A673 (cell line): Measurements from ENCODE around the gene MOGAT3. TPM values are rescaled to one million over a fixed set of nuclear protein-coding genes. Genes with fewer than 3 reads are reported as not detected.

ENCODE experiments used
- BruUV-seq: library from RNA; stranded (reverse); fragments of 400-500 nt; replicated peaks from 2 replicates; lab custom pipeline; 2021; lab: Mats Ljungman, UMichigan
- CTCF ChIA-PET: fragments of 300-600 bp; sonication (Branson Sonifier 250); formaldehyde crosslinking; loops from one replicate; lab custom pipeline; 2022; ENCODE audit warnings: antibody characterized with exemption; lab: Charles Lee
- POLR2A ChIA-PET: fragments of 300-600 bp; sonication (Branson Sonifier 250); formaldehyde crosslinking; loops from one replicate; lab custom pipeline; 2022; ENCODE audit warnings: antibody characterized with exemption; ENCODE audit not compliant: low non-redundant PET; lab: Charles Lee
- DNase-seq: peaks from one replicate; pipeline ENCODE4 v3.0.0-alpha.2; 2015; ENCODE audit warnings: low spot score
- H3K27ac ChIP-seq: fragments of 200-600 bp; sonication (generic); 2 replicates; pipeline ENCODE4 v1.5.1; 2016; ENCODE audit warnings: mixed run types, low read depth, mild to moderate bottlenecking, mixed read lengths, antibody characterized with exemption, low read length; ENCODE audit not compliant: poor library complexity, severe bottlenecking
- H3K27me3 ChIP-seq: fragments of 200-600 bp; sonication (generic); replicated peaks from 2 replicates; pipeline ENCODE4 v1.6.1; 2017; ENCODE audit warnings: mixed run types, low read depth, mild to moderate bottlenecking, mixed read lengths, antibody characterized with exemption, low read length; ENCODE audit not compliant: insufficient read depth, poor library complexity
- H3K36me3 ChIP-seq: fragments of 200-600 bp; sonication (generic); 2 replicates; pipeline ENCODE4 v1.6.1; 2016; ENCODE audit warnings: mixed run types, mild to moderate bottlenecking, mixed read lengths, antibody characterized with exemption, low read length; ENCODE audit not compliant: insufficient read depth, poor library complexity, severe bottlenecking
- H3K4me1 ChIP-seq: fragments of 200-600 bp; sonication (generic); 2 replicates; pipeline ENCODE4 v1.6.1; 2017; ENCODE audit warnings: mixed run types, mild to moderate bottlenecking, mixed read lengths, antibody characterized with exemption, low read length; ENCODE audit not compliant: insufficient read depth, poor library complexity, severe bottlenecking
- H3K4me3 ChIP-seq: fragments of 200-600 bp; sonication (generic); 2 replicates; pipeline ENCODE4 v1.5.1; 2016; ENCODE audit warnings: low read depth, mixed run types, mild to moderate bottlenecking, mixed read lengths, low read length; ENCODE audit not compliant: poor library complexity, severe bottlenecking
- H3K9me3 ChIP-seq: fragments of 200-600 bp; sonication (generic); 2 replicates; pipeline ENCODE4 v1.6.1; 2016; ENCODE audit warnings: mixed run types, low read depth, mild to moderate bottlenecking, mixed read lengths, antibody characterized with exemption, low read length; ENCODE audit not compliant: poor library complexity, severe bottlenecking
- EZH2 ChIP-seq: fragments of 200-600 bp; sonication (generic); IDR thresholded peaks from 2 replicates; pipeline ENCODE4 v1.6.1; 2017; ENCODE audit warnings: borderline replicate concordance, low read depth, mild to moderate bottlenecking, mixed read lengths, antibody characterized with exemption, low read length; ENCODE audit not compliant: poor library complexity, severe bottlenecking
- intact Hi-C: fragments of 100-400 bp; cut with micrococcal nuclease; formaldehyde crosslinking; loops from one replicate; pipeline ENCODE4 v1.10.0; 2022; ENCODE audit not compliant: unreplicated experiment
- total RNA-seq: library from RNA; stranded (reverse); gene quantifications from 2 replicates; pipeline ENCODE4 v1.2.3, GENCODE V29; 2021
- TF ChIP-seq, protein P1 (sequence below): fragments of 300-800, 200-600 bp; sonication (generic); conservative IDR thresholded peaks from 2 replicates; pipeline ENCODE4 v1.5.1; 2017; ENCODE audit warnings: low read depth, mild to moderate bottlenecking, antibody characterized with exemption, low read length, moderate library complexity, mixed read lengths

Gene MOGAT3
- total RNA-seq, 1 experiment from 2014 or later: not detected

DNA sequence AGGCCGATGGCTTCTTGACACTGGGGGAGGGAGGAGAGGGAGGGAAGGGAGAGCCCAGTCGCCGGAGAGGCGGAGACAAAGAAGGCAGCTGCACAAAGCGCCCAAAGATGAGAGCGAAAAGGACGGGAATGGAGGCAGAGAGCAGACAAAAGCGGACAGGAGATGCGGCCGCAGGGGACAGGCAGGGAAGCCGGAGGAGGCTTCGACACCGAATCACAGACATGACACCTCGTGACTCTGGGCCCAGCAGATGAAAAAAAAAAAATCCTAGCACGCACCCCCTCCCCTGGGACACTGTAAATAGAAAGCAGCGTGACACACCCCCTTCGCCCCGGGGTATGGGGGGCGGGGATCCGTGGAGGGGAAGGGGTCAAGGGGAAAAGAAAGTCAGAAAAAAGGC, 21.7 kb downstream of the MOGAT3 start:
- no peak for DNase-seq
- Histone ChIP-seq H3K36me3 (no peaks in the 10 kb centered on the region), H3K9me3 (no peaks in the 10 kb centered on the region), H3K4me3 (peak overlapping the region; percentile 40), H3K27me3 (peaks cover 35% of the 10 kb centered on the region), H3K27ac (no peak overlapping the region), H3K4me1 (peaks cover 11% of the 10 kb centered on the region)
- intact Hi-C loops: loop anchor here (10.0 kb wide), 1 partner anchor 84 kb away; no protein-coding TSS in a partner anchor
- ChIA-PET POLR2A (no interaction called here), CTCF (interaction anchor here (1.4 kb wide), 1 partner anchor 14 kb away, joined by 3 read pairs; no protein-coding TSS in a partner anchor)
- no TSS peak for BruUV-seq
- TF ChIP-seq, protein P1, sequence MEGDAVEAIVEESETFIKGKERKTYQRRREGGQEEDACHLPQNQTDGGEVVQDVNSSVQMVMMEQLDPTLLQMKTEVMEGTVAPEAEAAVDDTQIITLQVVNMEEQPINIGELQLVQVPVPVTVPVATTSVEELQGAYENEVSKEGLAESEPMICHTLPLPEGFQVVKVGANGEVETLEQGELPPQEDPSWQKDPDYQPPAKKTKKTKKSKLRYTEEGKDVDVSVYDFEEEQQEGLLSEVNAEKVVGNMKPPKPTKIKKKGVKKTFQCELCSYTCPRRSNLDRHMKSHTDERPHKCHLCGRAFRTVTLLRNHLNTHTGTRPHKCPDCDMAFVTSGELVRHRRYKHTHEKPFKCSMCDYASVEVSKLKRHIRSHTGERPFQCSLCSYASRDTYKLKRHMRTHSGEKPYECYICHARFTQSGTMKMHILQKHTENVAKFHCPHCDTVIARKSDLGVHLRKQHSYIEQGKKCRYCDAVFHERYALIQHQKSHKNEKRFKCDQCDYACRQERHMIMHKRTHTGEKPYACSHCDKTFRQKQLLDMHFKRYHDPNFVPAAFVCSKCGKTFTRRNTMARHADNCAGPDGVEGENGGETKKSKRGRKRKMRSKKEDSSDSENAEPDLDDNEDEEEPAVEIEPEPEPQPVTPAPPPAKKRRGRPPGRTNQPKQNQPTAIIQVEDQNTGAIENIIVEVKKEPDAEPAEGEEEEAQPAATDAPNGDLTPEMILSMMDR: no peak
- no peak for TF ChIP-seq EZH2

DNA sequence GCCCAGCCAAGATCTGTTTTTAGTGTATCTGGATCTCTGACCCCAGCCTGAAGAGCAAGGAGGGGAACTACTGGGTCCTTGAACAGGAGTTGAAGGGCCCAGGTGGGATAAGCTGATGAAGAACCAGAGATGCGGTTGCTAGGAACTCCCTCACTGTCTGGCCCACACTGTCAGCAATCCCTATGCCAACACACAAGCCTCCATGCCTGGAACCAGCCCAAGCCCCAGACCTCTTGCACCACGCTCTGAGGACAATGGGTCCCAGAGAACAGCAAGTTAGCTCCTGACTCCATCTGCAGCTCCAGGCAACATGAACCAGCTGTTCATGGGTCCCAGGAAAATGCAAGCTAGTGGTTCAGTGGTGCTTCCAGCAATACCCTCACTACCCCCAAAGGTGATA, 23.2 kb downstream of the MOGAT3 start:
- Histone ChIP-seq H3K9me3 (no peaks in the 10 kb centered on the region), H3K27me3 (peaks cover 44% of the 10 kb centered on the region), H3K36me3 (no peaks in the 10 kb centered on the region), H3K4me3 (no peak overlapping the region), H3K27ac (no peak overlapping the region), H3K4me1 (peaks cover 26% of the 10 kb centered on the region)
- ChIA-PET POLR2A (no interaction called here), CTCF (interaction anchor here (0.6 to 1.0 kb wide), 3 partner anchors 11 to 83 kb away, joined by 4 to 10 read pairs (median 7); no protein-coding TSS in a partner anchor)
- intact Hi-C loops: loop anchor here (10.0 kb wide), 1 partner anchor 83 kb away; no protein-coding TSS in a partner anchor
- no TSS peak for BruUV-seq
- TF ChIP-seq, protein P1: no peak
- TF ChIP-seq EZH2: no peak
- DNase-seq: no peak

DNA sequence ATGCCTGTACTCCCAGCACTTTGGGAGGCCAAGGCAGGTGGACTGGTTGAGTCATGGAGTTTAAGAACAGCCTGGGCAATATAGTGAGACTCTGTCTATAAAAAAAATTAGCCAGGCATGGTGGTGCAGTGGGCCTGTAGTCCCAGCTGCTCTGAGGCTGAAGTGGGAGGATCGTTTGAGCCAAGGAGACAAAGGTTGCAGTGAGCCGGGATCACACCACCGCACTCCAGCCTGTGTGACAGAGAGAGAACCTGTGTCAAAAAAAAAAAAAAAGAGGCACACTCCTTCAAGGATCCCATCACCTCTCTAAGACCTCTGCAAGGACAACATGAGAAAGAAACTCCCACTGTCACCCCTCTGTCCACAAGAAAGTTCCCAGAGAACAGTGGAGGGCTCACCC, 25.2 kb downstream of the MOGAT3 start:
- intact Hi-C loops: loop anchor here (10.0 kb wide), 1 partner anchor 81 kb away; no protein-coding TSS in a partner anchor
- Histone ChIP-seq H3K4me3 (no peak overlapping the region), H3K36me3 (no peaks in the 10 kb centered on the region), H3K9me3 (no peaks in the 10 kb centered on the region), H3K27ac (no peak overlapping the region), H3K27me3 (peaks cover 61% of the 10 kb centered on the region), H3K4me1 (peaks cover 34% of the 10 kb centered on the region)
- ChIA-PET POLR2A (no interaction called here), CTCF (interaction anchor here (0.6 kb wide), 1 partner anchor 116 kb away, joined by 3 read pairs; no protein-coding TSS in a partner anchor)
- no peak for DNase-seq
- TF ChIP-seq EZH2: no peak
- BruUV-seq: no TSS peak

DNA sequence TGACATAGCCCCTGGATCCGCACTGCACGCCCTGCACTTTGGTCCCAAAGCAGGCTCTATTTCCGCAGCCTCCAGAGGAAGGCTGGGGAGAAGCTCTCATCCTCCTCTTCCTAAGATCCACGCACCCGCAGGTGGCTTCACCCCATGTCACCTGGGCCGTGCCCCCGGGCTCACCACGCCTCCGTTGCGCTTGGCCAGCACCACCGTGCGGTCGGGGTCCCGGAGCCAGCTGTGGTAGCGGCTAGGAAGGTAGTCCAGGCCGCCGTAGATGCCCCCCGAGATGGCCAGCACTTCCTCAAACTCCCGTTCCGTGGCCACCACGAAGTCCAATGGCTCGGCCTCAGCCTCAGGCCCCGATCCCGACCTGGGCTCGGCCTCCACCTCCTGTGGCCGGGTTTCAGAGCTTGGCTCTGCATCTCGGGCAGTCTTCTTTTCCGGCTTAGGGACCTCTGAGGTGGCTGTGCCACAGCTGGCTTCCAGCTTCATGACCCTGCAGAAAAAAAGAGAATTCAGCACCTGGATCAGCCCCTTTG, 26.4 kb downstream of the MOGAT3 start:
- no peak overlapping the region for H3K27ac ChIP-seq
- DNase-seq: no peak
- POLR2A ChIA-PET: no interaction called here
- H3K27me3 ChIP-seq: peaks cover 57% of the 10 kb centered on the region
- H3K4me3 ChIP-seq: peak overlapping the region; percentile 36
- intact Hi-C loops: loop anchor here (10.0 kb wide), 1 partner anchor 80 kb away; no protein-coding TSS in a partner anchor
- no peaks in the 10 kb centered on the region for H3K36me3 ChIP-seq
- peaks cover 35% of the 10 kb centered on the region for H3K4me1 ChIP-seq
- CTCF ChIA-PET: interaction anchor here (0.9 to 1.1 kb wide), 2 partner anchors 18 to 30 kb away, joined by 5 to 10 read pairs; no protein-coding TSS in a partner anchor
- BruUV-seq: no TSS peak
- no peaks in the 10 kb centered on the region for H3K9me3 ChIP-seq
- TF ChIP-seq, protein P1: no peak
- TF ChIP-seq EZH2: no peak
